Hepatocyte (in vitro differentiated cells): ENCODE measurements around the gene UTF1. TPM values are rescaled to one million over a fixed set of nuclear protein-coding genes. Genes with fewer than 3 reads are reported as not detected.

ENCODE experiments used
- DNase-seq: peaks from one replicate; pipeline ENCODE4 v3.0.0-alpha.2; 2016; ENCODE audit warnings: low spot score
- H2AFZ ChIP-seq: fragments of 200-600 bp; sonication (generic); 2 replicates; pipeline ENCODE4 v1.6.0; 2016; ENCODE audit warnings: antibody characterized with exemption, mild to moderate bottlenecking
- H3K27ac ChIP-seq: fragments of 200-600 bp; sonication (generic); 2 replicates; pipeline ENCODE4 v1.5.1; 2016; ENCODE audit warnings: mild to moderate bottlenecking
- H3K27me3 ChIP-seq: fragments of 200-600 bp; sonication (generic); 2 replicates; pipeline ENCODE4 v1.6.1; 2016
- H3K36me3 ChIP-seq: fragments of 200-600 bp; sonication (generic); replicated peaks from 2 replicates; pipeline ENCODE4 v1.5.1; 2016; ENCODE audit warnings: low read depth; ENCODE audit not compliant: insufficient read depth
- H3K4me1 ChIP-seq: fragments of 200-600 bp; sonication (generic); 2 replicates; pipeline ENCODE4 v1.5.1; 2016; ENCODE audit warnings: mild to moderate bottlenecking, moderate library complexity; ENCODE audit not compliant: insufficient read depth
- H3K4me2 ChIP-seq: fragments of 200-600 bp; sonication (generic); 2 replicates; pipeline ENCODE4 v1.6.0; 2016
- H3K4me3 ChIP-seq: fragments of 200-600 bp; sonication (generic); 2 replicates; pipeline ENCODE4 v1.5.1; 2016; ENCODE audit warnings: mild to moderate bottlenecking
- H3K79me2 ChIP-seq: fragments of 200-600 bp; sonication (generic); 2 replicates; pipeline ENCODE4 v1.6.0; 2017; ENCODE audit warnings: mild to moderate bottlenecking
- H3K9me2 ChIP-seq: fragments of 200-600 bp; sonication (generic); replicated peaks from 2 replicates; pipeline ENCODE4 v1.6.0; 2017; ENCODE audit warnings: mild to moderate bottlenecking; ENCODE audit not compliant: insufficient read depth
- H3K9me3 ChIP-seq: fragments of 200-600 bp; sonication (generic); 2 replicates; pipeline ENCODE4 v1.5.1; 2016; ENCODE audit warnings: low read depth, mild to moderate bottlenecking
- H4K20me1 ChIP-seq: fragments of 200-600 bp; sonication (generic); 2 replicates; pipeline ENCODE4 v1.6.0; 2016; ENCODE audit warnings: mild to moderate bottlenecking; ENCODE audit not compliant: insufficient read depth, poor library complexity, severe bottlenecking
- EZH2 ChIP-seq: fragments of 200-600 bp; sonication (generic); IDR thresholded peaks from 2 replicates; pipeline ENCODE4 v1.6.1; 2016; ENCODE audit warnings: antibody characterized with exemption, mild to moderate bottlenecking, borderline replicate concordance
- EZH2phosphoT487 ChIP-seq: fragments of 200-600 bp; sonication (generic); IDR thresholded peaks from one replicate; pipeline ENCODE4 v1.6.1; 2018; ENCODE audit warnings: antibody characterized with exemption, mild to moderate bottlenecking, low read depth, moderate library complexity; ENCODE audit not compliant: unreplicated experiment, severe bottlenecking
- WGBS: methylation state at CpG from one replicate; pipeline ENCODE4 v1.1.6; 2016; ENCODE audit warnings: low lambda C conversion rate; ENCODE audit errors: missing lambda C conversion rate; 5-methylcytosine and 5-hydroxymethylcytosine counted together
- polyA plus RNA-seq: library from polyadenylated mRNA; unstranded; fragments of >200 nt; fragmentation: Nextera tagmentation; extraction: Ambion mirVana; gene quantifications from 2 replicates; pipeline ENCODE4 v1.2.1, GENCODE V29; 2016
- total RNA-seq: library from RNA; depleted of rRNA; stranded (reverse); fragments of >200 nt; gene quantifications from 2 replicates; pipeline ENCODE4 v1.2.3, GENCODE V29; 2014
- TF ChIP-seq, protein P1 (sequence below): fragments of 200-600 bp; sonication (generic); IDR thresholded peaks from 2 replicates; pipeline ENCODE4 v1.5.1; 2016; ENCODE audit warnings: antibody characterized with exemption, mild to moderate bottlenecking; ENCODE audit not compliant: poor library complexity

UTF1 gene
- total and polyA plus RNA-seq, 2 experiments from 2014 or later: not detected

DNA sequence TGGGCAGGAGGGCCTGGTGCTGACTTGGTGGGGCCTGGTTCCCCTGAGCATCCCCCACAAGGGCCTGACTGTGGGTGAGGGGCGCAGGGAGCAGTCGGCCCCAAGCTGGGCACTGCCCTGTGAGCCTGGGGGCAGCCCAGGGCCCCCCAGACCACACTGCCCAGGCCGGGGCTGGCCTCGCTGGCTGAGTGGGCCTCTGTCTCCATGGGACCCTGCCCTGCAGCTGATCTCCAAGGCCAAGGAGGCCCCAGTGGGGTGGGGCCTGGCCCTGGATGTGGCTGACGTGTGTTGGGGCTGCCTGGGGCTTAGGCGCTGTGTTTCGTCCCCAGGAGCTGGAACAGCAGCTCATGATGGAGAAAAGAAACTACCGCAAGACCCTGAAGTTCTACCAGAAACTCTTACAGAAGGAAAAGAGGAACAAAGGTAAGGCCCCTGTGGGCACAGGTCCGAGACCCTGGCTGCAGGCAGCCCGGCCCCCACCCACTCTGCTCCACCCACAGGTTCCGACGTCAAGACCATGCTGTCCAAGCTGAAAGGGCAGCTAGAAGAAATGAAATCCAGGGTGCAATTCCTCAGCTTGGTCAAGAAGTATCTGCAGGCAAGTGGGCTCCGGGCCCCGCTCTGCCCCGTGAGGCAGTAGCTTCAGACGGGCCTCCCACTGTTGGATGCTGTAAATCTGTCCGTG is 23.5 kb upstream of the UTF1 start:
- no peaks in the 10 kb centered on the region for H3K36me3 ChIP-seq
- no peak overlapping the region for H2AFZ ChIP-seq
- no peak overlapping the region for H3K4me2 ChIP-seq
- no peaks in the 10 kb centered on the region for H3K9me3 ChIP-seq
- no peak overlapping the region for H3K27ac ChIP-seq
- H3K4me1 ChIP-seq: no peaks in the 10 kb centered on the region
- H3K4me3 ChIP-seq: no peak overlapping the region
- no peaks in the 10 kb centered on the region for H3K79me2 ChIP-seq
- no peaks in the 10 kb centered on the region for H3K27me3 ChIP-seq
- TF ChIP-seq, protein P1, sequence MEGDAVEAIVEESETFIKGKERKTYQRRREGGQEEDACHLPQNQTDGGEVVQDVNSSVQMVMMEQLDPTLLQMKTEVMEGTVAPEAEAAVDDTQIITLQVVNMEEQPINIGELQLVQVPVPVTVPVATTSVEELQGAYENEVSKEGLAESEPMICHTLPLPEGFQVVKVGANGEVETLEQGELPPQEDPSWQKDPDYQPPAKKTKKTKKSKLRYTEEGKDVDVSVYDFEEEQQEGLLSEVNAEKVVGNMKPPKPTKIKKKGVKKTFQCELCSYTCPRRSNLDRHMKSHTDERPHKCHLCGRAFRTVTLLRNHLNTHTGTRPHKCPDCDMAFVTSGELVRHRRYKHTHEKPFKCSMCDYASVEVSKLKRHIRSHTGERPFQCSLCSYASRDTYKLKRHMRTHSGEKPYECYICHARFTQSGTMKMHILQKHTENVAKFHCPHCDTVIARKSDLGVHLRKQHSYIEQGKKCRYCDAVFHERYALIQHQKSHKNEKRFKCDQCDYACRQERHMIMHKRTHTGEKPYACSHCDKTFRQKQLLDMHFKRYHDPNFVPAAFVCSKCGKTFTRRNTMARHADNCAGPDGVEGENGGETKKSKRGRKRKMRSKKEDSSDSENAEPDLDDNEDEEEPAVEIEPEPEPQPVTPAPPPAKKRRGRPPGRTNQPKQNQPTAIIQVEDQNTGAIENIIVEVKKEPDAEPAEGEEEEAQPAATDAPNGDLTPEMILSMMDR: no peak
- TF ChIP-seq EZH2phosphoT487 (no peak), EZH2 (no peak)
- no peaks in the 10 kb centered on the region for H3K9me2 ChIP-seq
- WGBS: 90% methylated on average over 17 of the region's 17 CpGs
- no peaks in the 10 kb centered on the region for H4K20me1 ChIP-seq
- DNase-seq: no peak

GRCh38 chr10:133207041-133207600 is 22.9 kb upstream of the UTF1 start:
- Histone ChIP-seq H3K4me2 (no peak overlapping the region), H3K4me1 (no peaks in the 10 kb centered on the region), H3K27me3 (no peaks in the 10 kb centered on the region), H3K36me3 (no peaks in the 10 kb centered on the region), H3K27ac (no peak overlapping the region), H3K9me3 (no peaks in the 10 kb centered on the region), H3K4me3 (no peak overlapping the region), H3K79me2 (no peaks in the 10 kb centered on the region), H3K9me2 (no peaks in the 10 kb centered on the region), H4K20me1 (no peaks in the 10 kb centered on the region), H2AFZ (no peak overlapping the region)
- no peak for TF ChIP-seq EZH2
- no peak for TF ChIP-seq EZH2phosphoT487
- TF ChIP-seq, protein P1: no peak
- WGBS: 94% methylated on average over 34 of the region's 36 CpGs
- DNase-seq: no peak

DNA sequence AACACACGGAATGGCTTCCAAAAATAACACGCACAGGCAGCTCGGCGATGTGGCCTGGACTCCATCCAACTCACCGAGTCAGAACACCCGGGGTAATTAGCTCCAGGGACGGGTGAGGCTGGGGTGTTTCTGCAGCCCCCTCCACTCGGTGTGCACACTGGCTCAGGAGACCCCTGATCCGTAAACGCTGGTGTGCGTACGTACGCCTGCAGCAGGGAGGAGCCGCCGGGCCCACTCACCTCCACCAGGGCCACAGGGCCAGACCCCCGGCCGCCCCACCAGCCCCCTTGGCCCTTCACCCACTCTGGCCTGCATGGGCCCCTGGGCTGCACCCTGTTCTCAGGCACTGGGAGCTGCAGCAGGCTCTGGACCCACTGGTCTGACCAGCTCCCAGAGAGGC is 22.4 kb upstream of the UTF1 start:
- Histone ChIP-seq H3K4me3 (no peak overlapping the region), H3K9me3 (no peaks in the 10 kb centered on the region), H3K79me2 (no peaks in the 10 kb centered on the region), H3K4me1 (no peaks in the 10 kb centered on the region), H3K9me2 (no peaks in the 10 kb centered on the region), H4K20me1 (no peaks in the 10 kb centered on the region), H3K27me3 (no peaks in the 10 kb centered on the region), H2AFZ (no peak overlapping the region), H3K36me3 (no peaks in the 10 kb centered on the region), H3K4me2 (no peak overlapping the region), H3K27ac (no peak overlapping the region)
- no peak for TF ChIP-seq EZH2
- TF ChIP-seq, protein P1: no peak
- TF ChIP-seq EZH2phosphoT487: no peak
- 87% methylated on average over 17 of the region's 17 CpGs for WGBS
- no peak for DNase-seq
